ENCODE data around the gene MCUB.

The MCUB gene

DNA sequence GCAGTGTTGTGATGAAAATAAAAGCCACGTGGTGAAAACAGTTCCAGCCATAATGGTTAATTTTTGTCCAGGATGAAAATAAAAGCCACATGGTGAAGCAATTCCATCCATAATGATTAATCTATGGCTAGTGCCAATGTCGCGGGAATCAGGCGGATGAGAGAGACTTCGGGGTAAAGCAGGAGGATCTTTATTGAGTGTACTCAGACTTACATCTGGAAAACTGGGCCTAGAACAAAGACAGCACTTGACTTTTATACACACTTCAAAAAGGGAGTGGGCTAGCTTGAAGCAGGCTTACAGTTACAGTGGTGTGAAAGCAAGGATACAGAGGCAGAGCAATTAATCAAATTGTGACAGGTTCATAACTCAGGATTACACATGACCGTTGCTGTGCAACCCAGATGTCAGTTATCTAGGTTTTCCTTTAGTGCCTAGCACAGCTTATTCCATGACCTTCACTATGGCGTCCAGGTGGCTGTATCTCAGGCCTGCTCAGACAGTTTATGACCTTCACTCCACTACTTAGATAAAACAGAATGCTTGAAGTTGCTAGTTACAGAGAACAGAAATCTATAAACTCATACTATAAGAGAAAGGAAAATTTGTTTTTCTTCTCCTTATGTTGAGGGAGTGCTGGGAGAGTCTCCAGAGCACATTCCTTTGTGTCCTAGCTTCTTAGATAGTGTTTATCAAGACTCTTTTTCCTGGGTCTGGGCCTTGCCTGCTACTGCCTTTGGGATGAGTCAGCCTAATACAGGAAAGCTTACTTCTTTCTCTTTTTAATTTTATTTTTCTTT is 175.7 kb downstream of the MCUB start:
- no peak overlapping the region for H3K27ac ChIP-seq

More for the DNA sequence above, 175.7 kb downstream of the MCUB start:
- Histone ChIP-seq H3K4me3 (ENCODE audit: low read depth, low read length) (no peak overlapping the region), H3K4me1 (no peaks in the 10 kb centered on the region), H3K4me2 (ENCODE audit: low read length) (no peak overlapping the region), H3K79me2 (no peaks in the 10 kb centered on the region), H3K9ac (no peak overlapping the region), H3K36me3 (ENCODE audit: control insufficient read depth, insufficient read depth, low read length) (no peaks in the 10 kb centered on the region), H2AFZ (no peak overlapping the region), H3K9me3 (ENCODE audit: control insufficient read depth, low read length) (no peaks in the 10 kb centered on the region), H3K27me3 (ENCODE audit: control insufficient read depth, insufficient read depth, low read length) (no peaks in the 10 kb centered on the region)
- no peak for TF ChIP-seq CTCF (IDR thresholded peaks at IDR 0.05)

Data from parathyroid adenoma (tissue), 2 donors.